Bladder microvascular endothelial cell (primary cell): ENCODE measurements around the gene BEX4. TPM values are rescaled to one million over a fixed set of nuclear protein-coding genes. Genes with fewer than 3 reads are reported as not detected.

Experiments used
- total RNA-seq: library from RNA; depleted of rRNA; stranded (reverse); fragments of >200 nt; gene quantifications from 2 replicates; pipeline ENCODE4 v1.2.3, GENCODE V29; 2014

BEX4 gene
- 10.4 and 21.0 TPM in 2 replicates for total RNA-seq

GRCh38 chrX:103214870-103215424 is at the start of gene BEX4:
Gene BEX4, plus strand, starts transcription at chrX:103215108. Its CDS starts 1,046 bp downstream, at chrX:103216154.

GRCh38 chrX:103254921-103255493 is 40.1 kb downstream of the BEX4 start, which contains the start of gene TCEAL8:
Gene TCEAL8, minus strand, starts transcription at chrX:103255155. Its CDS starts 1,176 bp downstream, at chrX:103253979.

Other genes starting within 250 kb of the BEX4 start
- 0.32 TPM in 1 of 2 replicates, not detected in the other for gene BEX1, start 150.9 kb upstream of the BEX4 start, total RNA-seq
- gene NXF3, start 122.0 kb upstream of the BEX4 start, total RNA-seq = not detected in 2 replicates
- 58.8 and 63.6 TPM in 2 replicates for gene TCEAL8, start 40.0 kb downstream of the BEX4 start, total RNA-seq
- not detected in 2 replicates for gene TCEAL5, start 61.6 kb downstream of the BEX4 start, total RNA-seq
- 1.3 and 1.5 TPM in 2 replicates for gene BEX2, start 95.9 kb downstream of the BEX4 start, total RNA-seq
- gene TCEAL7, start 115.1 kb downstream of the BEX4 start, total RNA-seq = 0.88 and 2.8 TPM in 2 replicates
- 61.4 and 90.8 TPM in 2 replicates for gene TCEAL9, start 141.4 kb downstream of the BEX4 start, total RNA-seq
- gene BEX3, start 161.4 kb downstream of the BEX4 start, total RNA-seq = 177 and 284 TPM in 2 replicates